PC-9 (cell line): ENCODE measurements around the gene GMDS. TPM values are rescaled to one million over a fixed set of nuclear protein-coding genes. Genes with fewer than 3 reads are reported as not detected.

Source experiments
- BruUV-seq: library from RNA; stranded (reverse); fragments of 400-500 nt; replicated peaks from 2 replicates; lab custom pipeline; 2021; lab: Mats Ljungman, UMichigan
- CTCF ChIA-PET: fragments of 300-600 bp; sonication (Branson Sonifier 250); formaldehyde crosslinking; loops from one replicate; lab custom pipeline; 2022; ENCODE audit warnings: antibody characterized with exemption; lab: Charles Lee
- POLR2A ChIA-PET: fragments of 300-600 bp; sonication (Branson Sonifier 250); formaldehyde crosslinking; loops from one replicate; lab custom pipeline; 2022; ENCODE audit warnings: antibody characterized with exemption; ENCODE audit not compliant: unreplicated experiment; lab: Charles Lee
- DNase-seq, 2 experiments: peaks; one replicate each; pipeline versions ENCODE4 v3.0.0 to v3.0.0-alpha.2; 2015 to 2022; ENCODE audit warnings: mixed read lengths in 1 of 2
- H2AFZ ChIP-seq: fragments of 200-600 bp; sonication (generic); 2 replicates; pipeline ENCODE4 v1.8.1; 2017; ENCODE audit warnings: antibody characterized with exemption
- H3F3A ChIP-seq: fragments of 200-600 bp; sonication (generic); 2 replicates; pipeline ENCODE4 v1.8.1; 2017; ENCODE audit warnings: antibody characterized with exemption, mild to moderate bottlenecking, low read depth; ENCODE audit not compliant: insufficient read depth
- H3K27ac ChIP-seq: fragments of 200-600 bp; sonication (generic); 2 replicates; pipeline ENCODE4 v1.6.1; 2016; ENCODE audit warnings: mixed run types
- H3K27me3 ChIP-seq: fragments of 200-600 bp; sonication (generic); 2 replicates; pipeline ENCODE4 v1.6.1; 2016; ENCODE audit warnings: low read depth, mixed run types; ENCODE audit not compliant: insufficient read depth
- H3K36me3 ChIP-seq: fragments of 200-600 bp; sonication (generic); 2 replicates; pipeline ENCODE4 v1.6.1; 2016; ENCODE audit warnings: low read depth, mixed run types
- H3K4me1 ChIP-seq: fragments of 200-600 bp; sonication (generic); replicated peaks from 2 replicates; pipeline ENCODE4 v1.6.1; 2016; ENCODE audit warnings: mixed run types; ENCODE audit not compliant: insufficient read depth
- H3K4me2 ChIP-seq: fragments of 200-600 bp; sonication (generic); 2 replicates; pipeline ENCODE4 v1.6.1; 2017; ENCODE audit warnings: mixed run types
- H3K4me3 ChIP-seq: fragments of 200-600 bp; sonication (generic); 2 replicates; pipeline ENCODE4 v1.6.1; 2016; ENCODE audit warnings: mixed run types
- H3K79me2 ChIP-seq: fragments of 200-600 bp; sonication (generic); 2 replicates; pipeline ENCODE4 v1.6.1; 2017; ENCODE audit warnings: low read depth, mixed run types
- H3K9me2 ChIP-seq: fragments of 200-600 bp; sonication (generic); 2 replicates; pipeline ENCODE4 v1.8.1; 2017; ENCODE audit warnings: mild to moderate bottlenecking; ENCODE audit not compliant: insufficient read depth
- H3K9me3 ChIP-seq: fragments of 200-600 bp; sonication (generic); 2 replicates; pipeline ENCODE4 v1.8.1; 2016; ENCODE audit warnings: low read depth; ENCODE audit not compliant: insufficient read depth
- H4K20me1 ChIP-seq: fragments of 200-600 bp; sonication (generic); 2 replicates; pipeline ENCODE4 v1.8.1; 2017; ENCODE audit not compliant: insufficient read depth
- CTCF ChIP-seq: fragments of 200-600 bp; sonication (generic); conservative IDR thresholded peaks from 2 replicates; pipeline ENCODE4 v1.6.1; 2017; ENCODE audit warnings: mixed run types, antibody characterized with exemption, mild to moderate bottlenecking, moderate library complexity
- EZH2 ChIP-seq: fragments of 200-600 bp; sonication (generic); IDR thresholded peaks from 2 replicates; pipeline ENCODE4 v1.8.0; 2017; ENCODE audit warnings: antibody characterized with exemption, low read depth
- intact Hi-C: fragments of 100-400 bp; cut with micrococcal nuclease; formaldehyde crosslinking; loops from one replicate; pipeline ENCODE4 v1.10.0; 2022; ENCODE audit not compliant: unreplicated experiment
- total RNA-seq: library from RNA; stranded (reverse); gene quantifications from 2 replicates; pipeline ENCODE4 v1.2.3, GENCODE V29; 2021

Gene GMDS
- total RNA-seq, 1 experiment from 2014 or later: 30.1 TPM

GRCh38 chr6:2037237-2037926 lies 208.0 kb downstream of the GMDS start:
- no peaks in the 10 kb centered on the region for H3K79me2 ChIP-seq

GRCh38 chr6:2036710-2037023 lies 208.7 kb downstream of the GMDS start:
- Histone ChIP-seq H3K9me3 (no peaks in the 10 kb centered on the region), H3K27me3 (no peaks in the 10 kb centered on the region), H3K4me3 (no peak overlapping the region), H3K4me2 (no peak overlapping the region), H3F3A (no peaks in the 10 kb centered on the region), H3K27ac (no peak overlapping the region), H3K36me3 (no peaks in the 10 kb centered on the region), H3K9me2 (no peaks in the 10 kb centered on the region), H3K79me2 (no peaks in the 10 kb centered on the region), H4K20me1 (no peaks in the 10 kb centered on the region), H3K4me1 (no peaks in the 10 kb centered on the region), H2AFZ (no peak overlapping the region)
- intact Hi-C loops: no loop called here
- TF ChIP-seq EZH2 (no peak), CTCF (no peak)
- CTCF ChIA-PET: no interaction called here
- no peak for DNase-seq
- POLR2A ChIA-PET: no interaction called here
- no TSS peak for BruUV-seq

More at GRCh38 chr6:2037237-2037926, 208.0 kb downstream of the GMDS start:
- Histone ChIP-seq H2AFZ (no peak overlapping the region), H3K9me3 (no peaks in the 10 kb centered on the region), H3K4me3 (no peak overlapping the region), H3K4me1 (no peaks in the 10 kb centered on the region), H3K27me3 (no peaks in the 10 kb centered on the region), H3K9me2 (no peaks in the 10 kb centered on the region), H4K20me1 (no peaks in the 10 kb centered on the region), H3K36me3 (no peaks in the 10 kb centered on the region), H3F3A (no peaks in the 10 kb centered on the region), H3K4me2 (no peak overlapping the region), H3K27ac (no peak overlapping the region)
- BruUV-seq: no TSS peak
- intact Hi-C loops: no loop called here
- no peak for TF ChIP-seq CTCF
- TF ChIP-seq EZH2: no peak
- POLR2A ChIA-PET: no interaction called here
- CTCF ChIA-PET: no interaction called here
- no peak for DNase-seq

GRCh38 chr6:2035826-2036709 lies 209.3 kb downstream of the GMDS start:
- DNase-seq: no peak
- Histone ChIP-seq H4K20me1 (no peaks in the 10 kb centered on the region), H3K27me3 (no peaks in the 10 kb centered on the region), H3K27ac (no peak overlapping the region), H3K4me1 (no peaks in the 10 kb centered on the region), H3K4me3 (no peak overlapping the region), H3K4me2 (no peak overlapping the region), H3K36me3 (no peaks in the 10 kb centered on the region), H2AFZ (no peak overlapping the region), H3K9me2 (no peaks in the 10 kb centered on the region), H3K79me2 (no peaks in the 10 kb centered on the region), H3F3A (no peaks in the 10 kb centered on the region), H3K9me3 (no peaks in the 10 kb centered on the region)
- ChIA-PET POLR2A (interaction anchor here (0.7 kb wide), 1 partner anchor 388 kb away, joined by 8 read pairs; no protein-coding TSS in a partner anchor), CTCF (no interaction called here)
- TF ChIP-seq EZH2 (no peak), CTCF (no peak)
- no TSS peak for BruUV-seq
- intact Hi-C loops: no loop called here
